A673 (cell line): Measurements from ENCODE around the gene PRR7.

Experiments used
- EZH2 ChIP-seq: fragments of 200-600 bp; sonication (generic); IDR thresholded peaks from 2 replicates; pipeline ENCODE4 v1.6.1; 2017; ENCODE audit warnings: borderline replicate concordance, low read depth, mild to moderate bottlenecking, mixed read lengths, antibody characterized with exemption, low read length; ENCODE audit not compliant: poor library complexity, severe bottlenecking
- TF ChIP-seq, protein P1 (sequence below): fragments of 300-800, 200-600 bp; sonication (generic); conservative IDR thresholded peaks from 2 replicates; pipeline ENCODE4 v1.5.1; 2017; ENCODE audit warnings: low read depth, mild to moderate bottlenecking, antibody characterized with exemption, low read length, moderate library complexity, mixed read lengths

DNA sequence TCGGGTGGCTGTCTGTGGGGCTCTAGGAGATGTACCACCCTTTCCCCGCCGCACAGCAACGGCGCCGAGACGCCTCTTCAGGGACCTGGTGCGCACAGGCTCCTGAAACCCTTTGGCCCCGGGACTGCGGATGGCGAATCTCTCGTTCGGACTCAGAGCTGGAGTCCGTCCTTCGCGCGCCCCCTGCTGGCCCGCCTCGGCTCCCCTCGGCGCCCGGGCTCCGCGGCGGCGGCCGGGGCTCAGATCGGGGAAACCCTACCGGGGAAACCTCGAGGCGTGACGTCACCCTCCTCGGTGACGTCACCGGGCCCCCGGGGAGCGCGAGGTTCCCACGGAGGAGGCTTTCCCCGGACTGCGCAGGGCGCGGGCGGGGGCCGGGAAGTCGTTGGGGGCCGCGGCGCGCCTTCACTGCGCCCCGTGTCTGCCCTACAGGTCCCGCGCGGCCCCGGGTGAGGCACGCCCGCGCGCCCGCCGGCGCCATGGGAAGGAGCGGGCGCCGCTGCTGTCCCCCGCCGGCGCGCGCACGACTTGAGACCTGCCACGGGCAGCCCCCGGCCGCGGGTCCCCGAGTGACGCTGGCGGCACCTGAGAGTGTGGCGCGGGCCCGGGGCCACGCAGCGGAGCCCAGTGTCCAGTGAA is 7.9 kb downstream of the PRR7 start:
- TF ChIP-seq, protein P1, sequence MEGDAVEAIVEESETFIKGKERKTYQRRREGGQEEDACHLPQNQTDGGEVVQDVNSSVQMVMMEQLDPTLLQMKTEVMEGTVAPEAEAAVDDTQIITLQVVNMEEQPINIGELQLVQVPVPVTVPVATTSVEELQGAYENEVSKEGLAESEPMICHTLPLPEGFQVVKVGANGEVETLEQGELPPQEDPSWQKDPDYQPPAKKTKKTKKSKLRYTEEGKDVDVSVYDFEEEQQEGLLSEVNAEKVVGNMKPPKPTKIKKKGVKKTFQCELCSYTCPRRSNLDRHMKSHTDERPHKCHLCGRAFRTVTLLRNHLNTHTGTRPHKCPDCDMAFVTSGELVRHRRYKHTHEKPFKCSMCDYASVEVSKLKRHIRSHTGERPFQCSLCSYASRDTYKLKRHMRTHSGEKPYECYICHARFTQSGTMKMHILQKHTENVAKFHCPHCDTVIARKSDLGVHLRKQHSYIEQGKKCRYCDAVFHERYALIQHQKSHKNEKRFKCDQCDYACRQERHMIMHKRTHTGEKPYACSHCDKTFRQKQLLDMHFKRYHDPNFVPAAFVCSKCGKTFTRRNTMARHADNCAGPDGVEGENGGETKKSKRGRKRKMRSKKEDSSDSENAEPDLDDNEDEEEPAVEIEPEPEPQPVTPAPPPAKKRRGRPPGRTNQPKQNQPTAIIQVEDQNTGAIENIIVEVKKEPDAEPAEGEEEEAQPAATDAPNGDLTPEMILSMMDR, result peak; percentile 60
- no peak for TF ChIP-seq EZH2
